CD8-positive, alpha-beta memory T cell (primary cell): ENCODE measurements around the gene UNC5C. TPM values are rescaled to one million over a fixed set of nuclear protein-coding genes. Genes with fewer than 3 reads are reported as not detected.

ENCODE experiments used
- CTCF ChIA-PET: fragments of 350-600 bp; sonication (Branson Sonifier 250); formaldehyde crosslinking; loops from one replicate; lab custom pipeline; 2021; ENCODE audit warnings: antibody characterized with exemption; lab: Charles Lee
- POLR2A ChIA-PET: fragments of 350-600 bp; sonication (Branson Sonifier 250); formaldehyde crosslinking; loops from one replicate; lab custom pipeline; 2021; ENCODE audit warnings: antibody characterized with exemption; lab: Charles Lee
- DNase-seq, 5 donors: peaks; one replicate each; pipeline versions ENCODE4 v3.0.0 to v3.0.0-alpha.2; 2020 to 2022; ENCODE audit warnings: mixed read lengths in 1 of 5
- H3K27ac ChIP-seq: one replicate; pipeline ENCODE4 v1.7.0; 2013; ENCODE audit warnings: low read depth, mild to moderate bottlenecking, low read length, moderate library complexity
- H3K27me3 ChIP-seq: 2 replicates; pipeline ENCODE4 v1.7.0; 2013; ENCODE audit warnings: low read length, mild to moderate bottlenecking; ENCODE audit not compliant: insufficient read depth, poor library complexity, severe bottlenecking
- H3K36me3 ChIP-seq: 2 replicates; pipeline ENCODE4 v1.7.0; 2013; ENCODE audit warnings: mild to moderate bottlenecking, low read length, moderate library complexity; ENCODE audit not compliant: insufficient read depth
- H3K4me1 ChIP-seq: 2 replicates; pipeline ENCODE4 v1.7.0; 2013; ENCODE audit warnings: mild to moderate bottlenecking, low read length, moderate library complexity; ENCODE audit not compliant: insufficient read depth
- H3K4me3 ChIP-seq: 2 replicates; pipeline ENCODE4 v1.7.0; 2013; ENCODE audit warnings: mild to moderate bottlenecking, low read length
- H3K9me3 ChIP-seq: 2 replicates; pipeline ENCODE4 v1.7.0; 2013; ENCODE audit warnings: mild to moderate bottlenecking, low read length
- H3K27ac Mint-ChIP-seq, 8 donors: one replicate each; pipeline ENCODE4 v1.8.0; 2020 to 2021; ENCODE audit warnings: mixed read lengths in 8 of 8, mild to moderate bottlenecking in 6 of 8, inconsistent platforms in 3 of 8, moderate library complexity in 3 of 8
- H3K27me3 Mint-ChIP-seq, 2 donors: one replicate each; pipeline ENCODE4 v1.8.0; 2020 to 2021; ENCODE audit warnings: mixed read lengths in 2 of 2, mild to moderate bottlenecking in 1 of 2, moderate library complexity in 1 of 2
- H3K36me3 Mint-ChIP-seq, 3 donors: one replicate each; pipeline ENCODE4 v1.8.0; 2020 to 2021; ENCODE audit warnings: mixed read lengths in 3 of 3, inconsistent platforms in 1 of 3, mild to moderate bottlenecking in 1 of 3
- H3K4me1 Mint-ChIP-seq, 3 donors: one replicate each; pipeline ENCODE4 v1.8.0; 2020 to 2021; ENCODE audit warnings: mixed read lengths in 3 of 3, inconsistent platforms in 1 of 3, mild to moderate bottlenecking in 1 of 3
- H3K4me3 Mint-ChIP-seq, 7 donors: one replicate each; pipeline ENCODE4 v1.8.0; 2020 to 2021; ENCODE audit warnings: mixed read lengths in 7 of 7, mild to moderate bottlenecking in 6 of 7, moderate library complexity in 4 of 7, inconsistent platforms in 2 of 7
- H3K9me3 Mint-ChIP-seq, 5 donors: one replicate each; pipeline ENCODE4 v1.8.0; 2020 to 2022; ENCODE audit warnings: mixed read lengths in 5 of 5, mild to moderate bottlenecking in 3 of 5, moderate library complexity in 2 of 5, inconsistent platforms in 1 of 5
- polyA plus RNA-seq: library from polyadenylated mRNA; unstranded; fragments of 300-500 nt; fragmentation: Illumina TruSeq; gene quantifications from one replicate; pipeline ENCODE4 v1.2.3, GENCODE V29; 2021
- total RNA-seq, 2 experiments: library from RNA; stranded (reverse); gene quantifications; one replicate each; pipeline ENCODE4 v1.2.3, GENCODE V29; 2021

UNC5C gene
- total and polyA plus RNA-seq, 3 experiments from 2014 or later = not detected

DNA sequence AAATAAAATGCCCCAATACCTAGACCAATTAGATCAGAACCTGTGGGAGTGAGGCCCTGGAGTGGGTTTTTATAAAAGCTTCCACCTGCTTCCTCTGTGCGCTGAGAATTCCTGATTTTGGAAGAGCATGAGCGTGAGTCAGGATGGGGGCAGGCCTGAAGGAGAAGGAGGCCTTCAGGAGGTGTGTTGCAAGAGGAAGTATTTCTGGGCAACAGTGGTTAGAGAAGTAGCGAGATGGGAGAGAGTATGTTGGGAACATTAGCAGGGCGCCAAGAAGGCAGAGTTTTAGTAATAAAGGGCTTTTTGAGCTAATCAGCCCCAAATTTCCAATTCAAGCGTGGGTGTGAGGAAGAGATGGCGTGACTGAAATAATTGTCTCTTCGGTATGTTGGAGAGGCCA lies 349.8 kb downstream of the UNC5C start:
- ChIA-PET POLR2A (no interaction called here), CTCF (interaction anchor here (1.9 kb wide), 1 partner anchor 10 kb away, joined by 4 read pairs; no protein-coding TSS in a partner anchor)
- no peak overlapping the region for H3K4me3 Mint-ChIP-seq

DNA sequence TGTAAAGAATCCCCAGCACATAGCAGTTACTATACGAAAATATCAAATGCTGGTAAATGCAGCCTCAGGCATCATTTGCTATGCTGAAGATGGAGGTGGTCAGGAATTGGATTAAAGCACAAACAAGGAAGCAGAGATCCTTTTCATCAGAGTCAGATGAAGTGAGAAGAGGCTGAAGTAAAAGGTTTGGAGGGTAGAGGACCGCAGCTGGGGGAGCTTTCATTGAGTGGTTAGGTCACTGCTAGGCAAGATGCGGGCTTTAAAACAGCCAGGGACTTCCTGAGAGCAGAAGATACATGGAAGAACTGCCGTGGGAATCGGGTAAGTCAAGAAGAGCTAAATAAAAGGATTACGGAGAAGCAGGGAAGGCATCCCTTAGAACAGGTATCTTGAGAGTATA lies 351.4 kb downstream of the UNC5C start:
- CTCF ChIA-PET = no interaction called here
- H3K36me3 Mint-ChIP-seq = no peaks in the 10 kb centered on the region

More for the DNA sequence above, 349.8 kb downstream of the UNC5C start:
- no peak for DNase-seq
- no peaks in the 10 kb centered on the region for H3K4me1 Mint-ChIP-seq
- H3K36me3 Mint-ChIP-seq = no peaks in the 10 kb centered on the region
- no peaks in the 10 kb centered on the region for H3K4me1 ChIP-seq
- H3K27me3 ChIP-seq = no peaks in the 10 kb centered on the region
- H3K9me3 Mint-ChIP-seq = peaks cover 0 to 1% (median 0%) of the 10 kb centered on the region in 5 donors
- no peak overlapping the region for H3K4me3 ChIP-seq
- H3K36me3 ChIP-seq = no peaks in the 10 kb centered on the region
- no peak overlapping the region for H3K27ac Mint-ChIP-seq
- H3K9me3 ChIP-seq = no peaks in the 10 kb centered on the region
- H3K27me3 Mint-ChIP-seq = peaks cover 0 to 2% of the 10 kb centered on the region in 2 donors
- H3K27ac ChIP-seq = no peak overlapping the region

DNA sequence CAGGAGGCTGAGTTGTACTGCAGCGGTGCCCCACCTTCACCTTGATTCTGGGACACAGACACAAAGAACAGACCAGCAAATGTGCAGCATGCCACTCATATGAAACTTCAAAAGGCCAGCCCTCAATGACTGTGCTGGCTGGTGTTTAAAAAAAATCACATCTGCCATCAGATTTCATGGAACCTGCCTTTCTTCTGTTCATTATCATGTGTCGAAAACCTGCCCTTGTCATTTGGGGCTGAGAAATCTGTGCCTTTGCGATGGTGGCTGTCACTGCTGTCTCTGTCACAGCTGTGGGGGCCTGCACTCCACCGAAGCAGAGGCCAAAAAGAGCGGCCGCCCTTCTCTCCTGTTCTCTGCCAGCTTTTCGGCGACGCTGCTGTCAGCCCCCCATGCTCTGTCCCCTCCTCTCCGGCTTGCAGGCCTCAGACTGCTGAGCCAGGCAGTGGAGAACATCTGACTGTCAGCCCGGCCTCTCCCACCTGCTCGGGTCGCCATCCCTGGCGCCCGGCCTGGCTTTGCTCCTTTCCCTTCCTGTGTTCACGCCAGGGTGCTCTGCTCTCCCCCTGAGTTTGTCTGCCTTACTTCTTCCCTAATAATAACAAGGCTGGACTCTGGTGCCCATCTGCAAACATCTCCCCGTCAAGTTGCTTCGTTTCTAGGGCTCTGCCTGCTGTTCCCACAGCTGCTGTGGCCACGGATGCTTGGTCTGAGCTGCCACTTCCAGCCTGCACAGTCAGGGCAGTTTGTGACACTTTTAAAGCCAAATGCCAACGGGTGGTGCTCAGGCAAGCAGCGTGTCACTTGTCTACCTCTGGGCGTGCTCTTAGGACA lies 355.2 kb downstream of the UNC5C start:
- Histone ChIP-seq H3K27me3 (no peaks in the 10 kb centered on the region), H3K4me1 (peaks cover 4% of the 10 kb centered on the region), H3K27ac (no peak overlapping the region), H3K4me3 (no peak overlapping the region), H3K36me3 (no peaks in the 10 kb centered on the region), H3K9me3 (no peaks in the 10 kb centered on the region)
- ChIA-PET POLR2A (no interaction called here), CTCF (no interaction called here)
- peaks cover 8 to 9% (median 9%) of the 10 kb centered on the region in 3 donors for H3K4me1 Mint-ChIP-seq
- no peaks in the 10 kb centered on the region for H3K27me3 Mint-ChIP-seq
- H3K9me3 Mint-ChIP-seq = peaks cover 0 to 6% (median 0%) of the 10 kb centered on the region in 5 donors
- no peak for DNase-seq
- H3K4me3 Mint-ChIP-seq = no peak overlapping the region
- H3K36me3 Mint-ChIP-seq = no peaks in the 10 kb centered on the region
- H3K27ac Mint-ChIP-seq = peak overlapping the region in 1 of 8 donors; percentile 2

More for the DNA sequence above, 351.4 kb downstream of the UNC5C start:
- H3K4me1 Mint-ChIP-seq = peaks cover 0 to 5% (median 3%) of the 10 kb centered on the region in 3 donors
- no peak for DNase-seq
- Histone ChIP-seq H3K4me3 (no peak overlapping the region), H3K27me3 (no peaks in the 10 kb centered on the region), H3K9me3 (no peaks in the 10 kb centered on the region), H3K4me1 (no peaks in the 10 kb centered on the region), H3K36me3 (no peaks in the 10 kb centered on the region), H3K27ac (no peak overlapping the region)
- no peak overlapping the region for H3K4me3 Mint-ChIP-seq
- H3K27me3 Mint-ChIP-seq = no peaks in the 10 kb centered on the region
- POLR2A ChIA-PET = no interaction called here
- H3K27ac Mint-ChIP-seq = no peak overlapping the region
- peaks cover 0 to 4% (median 0%) of the 10 kb centered on the region in 5 donors for H3K9me3 Mint-ChIP-seq

DNA sequence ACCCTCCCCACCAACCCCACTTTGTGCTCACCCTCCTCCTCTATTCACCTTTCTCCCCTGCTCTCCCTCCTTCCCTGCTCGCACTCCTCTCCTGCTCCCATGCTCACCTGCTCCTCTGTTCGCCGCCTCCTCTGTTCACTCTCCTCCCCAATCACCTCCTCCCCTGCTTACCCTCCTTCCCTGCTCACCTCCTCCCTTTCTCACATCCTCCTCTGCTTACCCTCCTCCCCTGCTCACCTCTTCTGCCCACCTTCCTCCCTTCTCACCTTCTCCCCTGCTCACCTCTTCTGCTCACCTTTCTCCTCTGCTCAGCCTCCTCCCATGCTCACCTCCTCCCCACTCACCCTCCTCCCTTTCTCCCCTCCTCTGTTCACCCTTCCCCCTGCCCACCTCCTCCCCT lies 357.2 kb downstream of the UNC5C start:
- Mint-ChIP-seq H3K27me3 (no peaks in the 10 kb centered on the region), H3K4me1 (peaks cover 11 to 12% (median 11%) of the 10 kb centered on the region in 3 donors), H3K4me3 (no peak overlapping the region), H3K9me3 (peaks cover 0 to 5% (median 0%) of the 10 kb centered on the region in 5 donors), H3K36me3 (no peaks in the 10 kb centered on the region), H3K27ac (peak overlapping the region in 1 of 8 donors; percentile 12)
- Histone ChIP-seq H3K9me3 (no peaks in the 10 kb centered on the region), H3K4me1 (peaks cover 6% of the 10 kb centered on the region), H3K4me3 (no peak overlapping the region), H3K27me3 (no peaks in the 10 kb centered on the region), H3K36me3 (no peaks in the 10 kb centered on the region), H3K27ac (no peak overlapping the region)
- ChIA-PET CTCF (no interaction called here), POLR2A (no interaction called here)
- no peak for DNase-seq

DNA sequence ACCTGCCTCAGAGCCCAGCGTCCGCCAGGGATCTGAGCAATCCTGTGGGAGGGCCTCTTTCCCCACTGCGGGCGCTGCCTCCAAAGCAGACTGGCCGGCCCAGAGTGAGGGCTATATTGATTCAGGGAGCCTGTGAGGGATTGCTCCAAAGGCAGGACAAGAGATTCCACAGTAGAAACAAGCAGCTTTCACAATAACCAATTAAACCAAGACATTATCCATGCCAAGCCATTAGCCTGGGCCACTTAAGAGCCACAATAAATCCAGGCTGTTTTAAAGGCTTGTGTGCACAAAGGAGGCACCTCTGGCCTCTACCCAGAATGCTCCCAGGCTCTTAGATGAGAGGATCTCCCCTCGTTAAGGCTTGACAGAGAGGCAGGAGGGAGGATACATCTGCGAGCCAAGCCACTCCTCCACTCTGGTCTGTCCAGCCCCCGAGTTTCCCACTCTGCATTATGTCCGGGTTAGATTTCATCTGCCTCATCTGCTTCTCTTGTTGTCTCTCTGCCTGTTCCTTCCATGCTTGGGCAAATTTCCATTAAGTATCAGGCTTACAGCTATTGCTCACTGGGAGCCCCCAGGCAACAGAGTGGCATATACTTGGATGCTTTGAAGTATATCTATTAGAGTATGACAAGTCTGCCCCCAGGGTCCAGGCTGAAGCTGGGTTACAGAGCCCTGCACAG lies 357.9 kb downstream of the UNC5C start:
- no peak overlapping the region for H3K27ac Mint-ChIP-seq
- no peaks in the 10 kb centered on the region for H3K9me3 ChIP-seq
- H3K27me3 ChIP-seq = no peaks in the 10 kb centered on the region
- H3K36me3 ChIP-seq = no peaks in the 10 kb centered on the region
- no peak overlapping the region for H3K4me3 Mint-ChIP-seq
- peaks cover 6% of the 10 kb centered on the region for H3K4me1 ChIP-seq
- no peak overlapping the region for H3K27ac ChIP-seq
- peaks cover 0 to 5% (median 0%) of the 10 kb centered on the region in 5 donors for H3K9me3 Mint-ChIP-seq
- DNase-seq = no peak
- ChIA-PET CTCF (no interaction called here), POLR2A (no interaction called here)
- H3K27me3 Mint-ChIP-seq = no peaks in the 10 kb centered on the region
- H3K4me1 Mint-ChIP-seq = peaks cover 11 to 12% (median 11%) of the 10 kb centered on the region in 3 donors
- H3K4me3 ChIP-seq = no peak overlapping the region
- no peaks in the 10 kb centered on the region for H3K36me3 Mint-ChIP-seq

DNA sequence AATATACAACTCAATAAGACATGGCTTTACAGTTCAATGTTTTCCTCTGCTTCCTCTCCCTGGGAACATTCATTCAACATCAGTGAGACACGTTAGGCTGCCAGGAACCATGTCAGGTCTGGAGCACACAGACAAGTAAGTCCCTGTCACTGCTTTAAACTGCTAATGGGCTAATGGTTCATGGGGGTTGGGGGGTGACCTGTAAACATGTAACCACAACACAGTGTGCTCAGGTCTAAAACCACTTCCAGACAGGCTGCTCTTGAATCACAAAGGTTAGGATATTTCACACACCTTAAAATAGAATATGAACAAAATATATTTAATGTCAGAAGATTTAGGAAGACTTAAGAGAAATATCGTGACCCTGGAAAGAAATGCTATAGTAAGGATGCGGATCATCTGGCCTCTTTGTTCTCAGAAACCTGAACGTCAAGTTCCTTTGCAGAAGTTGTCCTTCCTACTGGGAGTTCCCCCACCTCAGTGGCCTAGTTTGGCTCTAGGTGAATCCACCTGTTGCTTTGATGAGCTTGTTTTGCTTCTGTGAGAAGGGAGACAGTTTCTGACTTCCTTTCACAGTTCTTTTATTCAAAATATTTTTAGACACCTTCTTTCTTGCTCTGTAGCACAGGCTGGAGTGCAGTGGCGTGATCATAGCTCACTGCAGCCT lies 359.9 kb downstream of the UNC5C start:
- no peaks in the 10 kb centered on the region for H3K36me3 ChIP-seq
- Mint-ChIP-seq H3K36me3 (no peaks in the 10 kb centered on the region), H3K27ac (peak overlapping the region in 3 of 8 donors; percentile 0 to 70 (median 54)), H3K9me3 (peaks cover 0 to 5% (median 0%) of the 10 kb centered on the region in 5 donors), H3K4me3 (no peak overlapping the region), H3K4me1 (peaks cover 11 to 12% (median 11%) of the 10 kb centered on the region in 3 donors), H3K27me3 (no peaks in the 10 kb centered on the region)
- no peaks in the 10 kb centered on the region for H3K9me3 ChIP-seq
- no peak overlapping the region for H3K4me3 ChIP-seq
- ChIA-PET CTCF (no interaction called here), POLR2A (no interaction called here)
- DNase-seq = peak in 1 of 5 donors; percentile 10
- H3K4me1 ChIP-seq = peaks cover 6% of the 10 kb centered on the region
- H3K27ac ChIP-seq = no peak overlapping the region
- H3K27me3 ChIP-seq = no peaks in the 10 kb centered on the region

DNA sequence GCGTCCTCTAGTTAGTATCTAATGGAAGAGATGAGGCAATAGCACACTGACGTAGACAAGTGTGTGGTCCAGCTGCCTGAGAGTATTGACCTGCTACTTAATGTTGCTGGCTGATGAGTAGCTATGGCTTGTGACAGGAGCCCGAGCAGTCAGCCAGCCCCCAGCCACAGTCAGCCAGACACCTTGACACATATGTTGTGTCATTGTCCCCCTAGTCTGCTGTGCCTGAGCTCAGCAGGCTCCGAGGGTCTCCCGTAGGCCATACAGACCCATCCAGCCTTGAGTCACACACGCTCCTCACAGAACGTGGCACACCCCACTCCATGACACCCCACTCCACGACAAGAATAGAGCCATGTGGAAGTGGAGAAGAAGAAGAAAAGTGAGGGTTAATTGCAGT lies 362.1 kb downstream of the UNC5C start:
- H3K36me3 Mint-ChIP-seq = no peaks in the 10 kb centered on the region
- H3K27ac Mint-ChIP-seq = peak overlapping the region in 1 of 8 donors; percentile 34
- no peak overlapping the region for H3K4me3 Mint-ChIP-seq
- no peak overlapping the region for H3K27ac ChIP-seq
- H3K9me3 ChIP-seq = no peaks in the 10 kb centered on the region
- CTCF ChIA-PET = no interaction called here
- H3K27me3 ChIP-seq = no peaks in the 10 kb centered on the region
- no peak for DNase-seq
- POLR2A ChIA-PET = no interaction called here
- H3K4me1 ChIP-seq = peaks cover 6% of the 10 kb centered on the region
- peaks cover 0 to 2% of the 10 kb centered on the region in 2 donors for H3K27me3 Mint-ChIP-seq
- peaks cover 6 to 12% (median 10%) of the 10 kb centered on the region in 3 donors for H3K4me1 Mint-ChIP-seq
- H3K4me3 ChIP-seq = no peak overlapping the region
- no peaks in the 10 kb centered on the region for H3K36me3 ChIP-seq
- H3K9me3 Mint-ChIP-seq = peaks cover 0 to 3% (median 0%) of the 10 kb centered on the region in 5 donors
